ENCODE data around the gene PREX1. TPM values are rescaled to one million over a fixed set of nuclear protein-coding genes. Genes with fewer than 3 reads are reported as not detected.

The PREX1 gene
- total RNA-seq, 1 donor from 2014 or later, result 248 TPM

- Mint-ChIP-seq H3K36me3 (ENCODE audit: low read depth, unreplicated experiment) (no peaks in the 10 kb centered on the region), H3K4me1 (ENCODE audit: unreplicated experiment) (peaks cover 2% of the 10 kb centered on the region), H3K9me3 (ENCODE audit: unreplicated experiment) (no peaks in the 10 kb centered on the region), H3K4me3 (ENCODE audit: unreplicated experiment) (no peak overlapping the region), H3K27me3 (ENCODE audit: unreplicated experiment) (peaks cover 7% of the 10 kb centered on the region), H3K27ac (ENCODE audit: unreplicated experiment) (no peak overlapping the region)
- no peak for TF ChIP-seq CTCF (IDR thresholded peaks at IDR 0.05; ENCODE audit: unreplicated experiment)
- DNase-seq (ENCODE audit: low spot score), result no peak
Observed at GRCh38 chr20:48585061-48585870, 242.5 kb downstream of the PREX1 start.

GRCh38 chr20:48584391-48585060, 243.3 kb downstream of the PREX1 start:
- Mint-ChIP-seq H3K9me3 (ENCODE audit: unreplicated experiment) (no peaks in the 10 kb centered on the region), H3K4me3 (ENCODE audit: unreplicated experiment) (no peak overlapping the region), H3K27me3 (ENCODE audit: unreplicated experiment) (peaks cover 7% of the 10 kb centered on the region), H3K36me3 (ENCODE audit: low read depth, unreplicated experiment) (no peaks in the 10 kb centered on the region), H3K27ac (ENCODE audit: unreplicated experiment) (no peak overlapping the region), H3K4me1 (ENCODE audit: unreplicated experiment) (peaks cover 2% of the 10 kb centered on the region)
- TF ChIP-seq CTCF (IDR thresholded peaks at IDR 0.05; ENCODE audit: unreplicated experiment), result no peak
- DNase-seq (ENCODE audit: low spot score), result no peak

- Mint-ChIP-seq H3K4me1 (ENCODE audit: unreplicated experiment) (peaks cover 2% of the 10 kb centered on the region), H3K4me3 (ENCODE audit: unreplicated experiment) (no peak overlapping the region), H3K36me3 (ENCODE audit: low read depth, unreplicated experiment) (no peaks in the 10 kb centered on the region), H3K27me3 (ENCODE audit: unreplicated experiment) (peaks cover 7% of the 10 kb centered on the region), H3K9me3 (ENCODE audit: unreplicated experiment) (no peaks in the 10 kb centered on the region), H3K27ac (ENCODE audit: unreplicated experiment) (no peak overlapping the region)
- no peak for DNase-seq (ENCODE audit: low spot score)
- TF ChIP-seq CTCF (IDR thresholded peaks at IDR 0.05; ENCODE audit: unreplicated experiment), result no peak
Observed at GRCh38 chr20:48583801-48584200, 244.0 kb downstream of the PREX1 start.

GRCh38 chr20:48583171-48583570, 244.6 kb downstream of the PREX1 start:
- Mint-ChIP-seq H3K4me3 (ENCODE audit: unreplicated experiment) (no peak overlapping the region), H3K4me1 (ENCODE audit: unreplicated experiment) (peaks cover 2% of the 10 kb centered on the region), H3K36me3 (ENCODE audit: low read depth, unreplicated experiment) (no peaks in the 10 kb centered on the region), H3K9me3 (ENCODE audit: unreplicated experiment) (no peaks in the 10 kb centered on the region), H3K27ac (ENCODE audit: unreplicated experiment) (no peak overlapping the region), H3K27me3 (ENCODE audit: unreplicated experiment) (peaks cover 5% of the 10 kb centered on the region)
- no peak for DNase-seq (ENCODE audit: low spot score)
- no peak for TF ChIP-seq CTCF (IDR thresholded peaks at IDR 0.05; ENCODE audit: unreplicated experiment)

GRCh38 chr20:48582673-48582985, 245.2 kb downstream of the PREX1 start:
- H3K27ac Mint-ChIP-seq (ENCODE audit: unreplicated experiment), result no peak overlapping the region
- H3K4me1 Mint-ChIP-seq (ENCODE audit: unreplicated experiment), result peaks cover 2% of the 10 kb centered on the region
- no peak for DNase-seq (ENCODE audit: low spot score)
- H3K9me3 Mint-ChIP-seq (ENCODE audit: unreplicated experiment), result no peaks in the 10 kb centered on the region
- H3K36me3 Mint-ChIP-seq (ENCODE audit: low read depth, unreplicated experiment), result no peaks in the 10 kb centered on the region
- no peak for TF ChIP-seq CTCF (IDR thresholded peaks at IDR 0.05; ENCODE audit: unreplicated experiment)
- no peak overlapping the region for H3K4me3 Mint-ChIP-seq (ENCODE audit: unreplicated experiment)
- H3K27me3 Mint-ChIP-seq (ENCODE audit: unreplicated experiment), result peaks cover 5% of the 10 kb centered on the region
